T-helper 2 cell (primary cell): ENCODE measurements around the gene RIGI.
"Not testable (repeated sequence)": the region's sequence is repeated elsewhere in the genome, so short reads cannot be mapped to it uniquely, and the experiment has no call there.

Experiments
- DNase-seq, 5 experiments: peaks; one replicate each; pipeline versions ENCODE4 v3.0.0 to v3.0.0-alpha.2; 2012 to 2022

Gene RIGI

DNA sequence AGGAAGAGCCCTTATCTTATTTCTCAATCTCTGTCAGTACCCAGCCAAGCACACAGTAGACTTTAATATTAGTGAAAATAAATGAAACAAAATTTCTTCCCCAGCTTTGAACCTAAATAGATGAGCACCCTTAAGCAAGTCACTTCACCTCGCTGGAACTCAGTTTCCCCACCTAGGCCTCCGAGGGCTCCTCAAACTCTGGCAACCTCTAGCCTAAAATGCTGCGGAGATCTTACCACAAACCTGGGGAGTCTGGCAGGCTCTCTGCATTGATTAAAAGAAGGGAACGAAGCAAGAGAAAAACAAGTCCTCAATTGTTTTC is 326 bp downstream of the RIGI start:
- DNase-seq: no peak

DNA sequence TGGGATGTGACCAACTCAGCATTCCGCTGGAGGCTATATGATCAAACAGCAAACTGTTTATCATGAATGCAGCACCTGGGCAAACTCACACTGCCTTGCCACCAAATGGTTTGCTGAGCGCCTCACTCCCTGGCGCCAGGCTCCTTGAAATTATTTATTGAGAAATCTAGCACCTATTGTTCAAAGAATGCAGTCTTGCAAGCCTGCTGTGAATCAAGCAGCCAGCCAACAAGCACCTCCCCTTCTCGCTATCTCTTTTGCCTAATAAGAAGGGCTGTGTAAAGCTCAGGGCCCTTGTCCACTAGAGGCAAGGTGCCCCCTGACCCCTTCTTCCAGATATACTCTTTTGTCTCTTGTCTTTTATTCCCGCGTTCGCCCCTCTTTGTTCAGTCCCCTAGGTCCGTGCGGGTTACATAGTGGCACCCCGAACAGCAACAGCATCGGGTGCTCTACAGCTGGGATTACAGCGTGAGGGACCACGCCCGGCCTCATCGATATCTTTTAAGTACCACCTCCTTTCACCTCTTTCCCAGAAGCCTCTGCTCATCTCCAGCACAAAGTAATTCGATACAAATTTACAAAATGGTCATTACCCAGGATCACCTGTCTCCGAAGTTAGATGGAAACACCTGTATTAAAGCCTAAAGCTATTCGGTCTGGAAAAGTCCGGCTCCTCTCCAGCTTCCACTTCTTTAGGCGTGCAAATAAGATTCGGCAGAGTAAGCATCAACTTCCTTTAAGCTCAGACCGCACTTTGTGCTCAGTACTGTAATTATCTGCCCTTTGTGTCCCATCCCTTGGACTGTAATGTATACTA is 896 bp downstream of the RIGI start:
- DNase-seq: peak in 1 of 5 experiments; percentile 50

DNA sequence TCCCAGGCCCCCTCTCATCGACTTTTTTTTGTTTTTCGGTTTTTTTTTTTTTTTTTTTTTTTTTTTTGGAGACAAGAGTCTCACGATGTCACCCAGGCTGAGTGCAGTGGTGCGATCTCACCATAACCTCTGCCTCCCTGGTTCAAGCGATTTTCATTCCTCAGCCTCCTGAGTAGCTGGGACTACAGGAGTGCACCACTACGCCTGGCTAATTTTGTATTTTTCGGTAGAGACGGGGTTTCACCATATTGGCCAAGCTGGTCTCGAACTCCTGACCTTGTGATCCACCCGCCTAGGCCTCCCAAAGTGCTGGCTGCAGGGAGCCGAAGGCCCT is 1.5 kb downstream of the RIGI start:
- DNase-seq: not testable (repeated sequence)

DNA sequence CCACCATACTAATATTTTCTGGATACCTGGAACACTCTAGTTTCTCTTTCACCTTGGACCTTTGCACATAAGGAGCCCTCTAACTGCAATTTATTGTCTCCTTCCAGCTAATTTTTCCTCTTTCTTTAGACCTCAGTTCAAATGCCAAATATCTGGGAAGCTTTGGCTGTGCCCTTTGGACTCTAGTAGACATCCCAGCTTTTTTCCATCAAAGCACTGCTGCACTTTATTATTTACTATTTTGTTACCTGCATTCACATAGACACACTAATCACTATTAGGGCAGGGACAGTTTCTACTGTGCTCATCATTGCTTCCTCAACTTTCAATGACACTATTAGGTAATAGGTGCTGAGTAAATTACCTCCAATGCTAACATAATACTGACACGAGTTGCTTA is 2.1 kb downstream of the RIGI start:
- no peak for DNase-seq

DNA sequence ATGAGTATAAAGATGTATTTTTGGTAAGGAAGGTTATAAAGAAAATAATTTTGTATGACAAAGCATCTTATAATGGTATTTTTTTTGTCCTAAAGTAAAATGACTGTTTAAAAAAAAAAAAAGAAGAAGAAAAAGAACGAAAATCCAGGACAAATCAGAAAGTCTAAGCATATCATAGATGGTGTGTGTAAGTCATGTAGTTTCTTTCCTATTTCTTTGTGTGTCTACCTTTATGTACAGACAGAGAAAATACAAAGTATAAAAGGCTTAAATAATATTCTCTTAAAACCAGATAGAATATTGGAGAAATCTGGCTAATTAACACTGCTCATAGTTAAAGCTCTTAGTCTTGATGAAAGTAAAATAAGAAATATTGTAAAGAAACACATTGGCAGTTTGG is 7.7 kb downstream of the RIGI start:
- no peak for DNase-seq

DNA sequence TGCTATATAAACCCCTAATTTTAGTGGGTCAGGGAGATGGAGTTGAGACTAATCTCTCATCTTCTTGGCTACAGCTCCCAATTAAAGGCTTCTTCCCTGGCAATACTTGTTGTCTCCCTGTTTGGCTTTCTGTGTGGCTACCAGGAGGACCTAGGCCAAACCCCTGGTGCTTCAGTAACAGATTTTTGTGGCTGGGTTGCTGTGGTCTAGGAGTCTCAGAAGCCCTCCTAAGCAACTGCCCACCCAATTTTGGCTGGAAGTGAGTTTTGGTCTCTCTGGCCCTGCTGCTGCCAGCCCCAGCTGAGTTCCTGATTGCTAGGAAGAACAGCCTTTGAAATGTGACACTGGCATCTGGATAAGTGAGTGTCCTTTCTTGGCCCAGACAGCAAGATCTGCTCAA is 9.8 kb downstream of the RIGI start:
- no peak for DNase-seq

DNA sequence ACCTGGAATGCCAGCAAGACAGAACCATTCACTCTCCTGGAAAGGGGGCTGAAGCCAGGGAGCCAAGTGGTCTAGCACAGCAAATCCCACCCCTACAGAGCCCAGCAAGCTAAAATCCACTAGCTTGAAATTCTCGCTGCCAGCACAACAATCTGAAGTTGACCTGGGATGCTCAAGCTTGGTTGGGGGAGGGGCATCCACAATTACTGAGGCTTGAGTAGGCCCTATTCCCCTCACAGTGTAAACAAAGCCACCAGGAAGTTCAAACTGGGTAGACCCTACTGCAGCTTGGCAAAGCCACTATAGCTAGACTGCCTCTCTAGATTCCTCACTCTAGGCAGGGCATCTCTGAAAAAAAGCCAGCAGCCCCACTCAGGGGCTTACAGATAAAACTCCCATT is 17.3 kb downstream of the RIGI start:
- no peak for DNase-seq

DNA sequence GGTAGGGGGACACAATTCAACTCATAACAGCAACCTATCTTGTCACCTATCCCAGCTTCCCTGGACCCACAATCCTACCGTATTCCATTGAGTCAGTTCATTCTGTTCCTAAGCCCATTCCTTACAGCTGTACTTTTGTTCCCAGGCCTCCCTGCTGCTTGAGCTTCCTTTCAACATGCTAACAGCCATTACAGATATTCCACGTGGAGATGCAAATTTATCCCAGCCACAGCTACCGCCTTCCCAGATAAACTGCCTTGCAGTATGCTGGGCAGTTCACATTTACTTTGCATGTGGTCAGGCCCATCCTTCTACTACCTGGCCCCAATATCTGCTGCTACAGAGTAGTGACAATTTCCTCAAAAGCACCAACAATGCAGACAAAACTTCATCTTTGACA is 23.0 kb downstream of the RIGI start:
- no peak for DNase-seq

DNA sequence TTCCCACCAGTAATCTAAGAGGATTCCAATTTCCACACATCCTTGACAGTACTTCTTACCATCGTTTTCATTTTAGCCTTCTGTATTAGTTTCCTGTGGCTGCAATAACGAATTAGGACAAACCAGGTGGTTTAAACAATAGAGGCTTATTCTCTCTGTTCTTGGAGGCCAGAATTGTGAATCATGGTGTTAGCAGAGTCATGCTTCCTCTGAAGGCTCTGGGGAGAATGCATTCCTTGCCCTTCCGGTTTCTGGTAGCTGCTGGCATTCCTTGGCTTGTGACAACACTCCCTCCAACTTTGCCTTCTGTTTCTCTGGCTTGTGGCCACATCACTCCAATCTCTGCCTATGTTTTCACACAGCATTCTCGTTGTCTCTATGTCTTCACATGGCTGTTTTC is 23.5 kb downstream of the RIGI start:
- DNase-seq: no peak

DNA sequence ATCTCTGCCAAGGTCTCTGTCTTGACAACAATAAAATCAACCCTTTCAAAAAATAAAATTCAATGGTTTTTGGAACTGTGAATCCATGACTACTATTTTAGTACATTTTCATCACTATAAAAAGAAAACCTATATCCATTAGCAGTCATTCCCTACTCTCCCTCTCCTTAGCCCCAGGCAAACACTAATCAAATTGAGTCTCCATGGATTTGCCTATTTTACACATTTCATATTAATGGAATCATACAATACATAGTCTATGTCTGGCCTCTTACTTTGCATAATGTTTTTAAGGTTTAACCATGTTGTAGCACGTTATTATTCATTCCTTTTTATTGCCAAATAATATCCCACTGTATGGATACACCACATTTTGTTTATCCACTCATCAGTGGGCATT is 24.1 kb downstream of the RIGI start:
- no peak for DNase-seq

DNA sequence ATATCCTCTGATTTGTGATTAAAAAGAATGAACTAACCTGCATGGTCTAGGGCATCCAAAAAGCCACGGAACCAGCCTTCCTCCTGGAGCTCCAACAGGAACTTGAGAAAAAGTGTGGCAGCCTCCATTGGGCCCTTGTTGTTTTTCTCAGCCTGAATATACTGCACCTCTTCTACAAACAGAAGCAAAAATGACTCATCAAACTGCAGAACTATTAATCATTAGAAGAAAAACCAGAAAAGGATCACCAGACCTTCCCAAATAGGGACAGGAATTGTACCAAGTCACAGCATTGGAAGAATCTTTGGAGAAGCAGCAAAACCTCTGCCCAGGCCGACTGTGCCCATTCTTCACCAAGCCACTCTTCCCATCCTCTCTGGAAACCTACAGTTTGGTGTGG is 25.2 kb downstream of the RIGI start:
- DNase-seq: no peak

DNA sequence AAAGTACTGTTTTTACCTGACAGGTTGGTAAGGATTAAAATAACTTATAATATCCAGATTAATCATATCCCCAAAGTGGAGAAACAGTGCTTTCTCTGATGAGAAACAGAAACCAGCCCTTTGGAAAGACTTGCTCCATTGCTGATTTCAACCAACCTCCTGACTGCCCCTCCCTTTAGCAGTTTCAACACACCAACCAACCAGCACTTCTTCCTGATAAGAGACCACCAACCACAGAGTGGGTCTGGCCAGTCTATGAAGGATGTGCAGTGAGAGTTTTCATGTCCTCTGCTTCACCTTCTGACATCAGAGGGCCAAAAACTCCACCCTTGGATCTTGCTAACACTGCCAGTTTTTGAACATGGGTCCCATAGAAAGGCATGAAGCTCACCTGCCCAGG is 28.1 kb downstream of the RIGI start:
- DNase-seq: no peak

DNA sequence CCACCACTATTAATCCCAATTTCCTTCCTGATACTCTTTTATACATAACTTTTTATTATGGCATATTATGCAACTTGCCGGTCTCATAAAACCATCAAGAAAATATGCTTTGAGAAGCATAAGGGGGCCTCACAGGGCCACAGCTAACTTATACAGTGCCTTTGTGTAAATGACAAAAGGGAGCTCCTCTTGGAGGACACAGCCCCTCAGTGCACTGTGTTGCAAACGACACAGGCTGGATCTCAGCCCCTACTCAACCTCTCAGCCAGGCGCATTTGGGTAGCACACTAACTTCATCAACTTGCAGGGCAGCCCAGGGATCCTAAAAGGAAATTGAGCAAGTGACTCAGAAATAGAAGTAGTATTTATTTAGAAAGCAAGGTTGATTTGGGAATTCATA is 35.4 kb downstream of the RIGI start:
- DNase-seq: no peak

DNA sequence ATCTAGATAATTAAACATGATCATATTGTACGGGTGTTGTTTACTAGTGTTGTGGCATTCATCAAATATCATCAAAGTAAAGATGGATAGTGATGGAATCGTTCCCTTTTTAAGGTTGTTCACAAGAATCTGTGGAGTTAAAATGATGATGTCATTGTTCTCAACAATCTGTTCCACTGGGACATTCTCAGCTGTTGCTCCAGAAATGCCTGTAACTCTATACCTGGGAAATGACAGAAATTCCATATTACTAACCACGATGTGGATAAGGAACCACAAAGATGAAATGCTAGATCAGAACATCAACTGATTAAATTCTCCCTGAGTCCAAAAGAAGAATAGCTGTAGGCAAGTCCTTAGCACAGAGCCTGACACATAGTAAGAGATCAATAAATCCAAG is 38.0 kb downstream of the RIGI start:
- DNase-seq: no peak

DNA sequence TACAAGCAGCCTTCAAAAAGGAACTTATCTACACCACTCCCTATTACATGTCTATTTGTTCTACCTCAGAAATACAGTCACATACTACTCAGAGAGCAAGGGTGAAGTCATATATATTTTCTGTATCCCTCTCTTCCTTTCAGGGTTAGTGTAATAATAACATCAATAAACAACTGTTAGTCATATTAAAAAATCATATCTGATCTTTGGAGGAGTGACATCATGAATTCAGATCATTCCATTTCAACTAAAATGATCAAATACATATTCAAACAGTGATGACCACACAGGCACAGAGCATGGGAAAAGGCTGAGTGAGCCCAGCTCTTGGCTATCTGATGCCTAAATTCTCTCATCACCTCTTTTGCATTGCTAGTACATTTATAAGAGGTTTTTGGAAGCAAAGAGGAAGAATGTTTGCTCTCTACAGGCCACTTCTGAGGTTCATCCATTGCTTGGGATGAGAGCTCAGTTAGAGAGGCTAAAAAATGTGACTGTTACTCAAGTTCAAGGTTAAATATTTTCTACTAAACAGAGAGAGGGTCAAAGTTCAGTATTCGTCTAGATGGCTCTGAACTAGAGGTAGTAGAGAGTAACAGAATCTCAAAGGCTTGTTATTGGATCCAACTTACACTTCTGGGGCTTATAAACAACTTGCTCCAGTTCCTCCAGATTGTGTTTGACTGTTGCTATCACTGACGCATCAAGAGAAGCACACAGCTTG is 39.0 kb downstream of the RIGI start:
- no peak for DNase-seq

DNA sequence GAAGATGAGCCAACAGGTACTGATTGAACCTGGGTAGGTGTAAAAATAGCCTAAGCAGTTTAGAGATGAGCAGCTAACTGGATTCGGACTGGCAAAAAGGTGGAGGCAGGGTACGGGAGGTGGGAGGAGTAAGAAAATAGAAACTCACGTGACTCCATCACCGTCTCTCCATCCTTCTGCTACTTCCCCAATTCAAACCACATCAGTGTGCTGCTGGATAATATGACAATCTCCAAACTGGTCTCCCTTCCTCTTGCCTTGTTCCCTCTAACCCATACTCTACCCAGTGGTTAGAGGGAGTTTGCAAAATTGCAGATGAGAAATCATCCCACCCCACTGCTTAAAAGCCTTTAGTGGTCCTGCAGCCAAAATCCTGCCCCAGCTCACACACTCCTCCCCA is 42.7 kb downstream of the RIGI start:
- no peak for DNase-seq
